Measurements from ENCODE around the gene MRPL16.

DNA sequence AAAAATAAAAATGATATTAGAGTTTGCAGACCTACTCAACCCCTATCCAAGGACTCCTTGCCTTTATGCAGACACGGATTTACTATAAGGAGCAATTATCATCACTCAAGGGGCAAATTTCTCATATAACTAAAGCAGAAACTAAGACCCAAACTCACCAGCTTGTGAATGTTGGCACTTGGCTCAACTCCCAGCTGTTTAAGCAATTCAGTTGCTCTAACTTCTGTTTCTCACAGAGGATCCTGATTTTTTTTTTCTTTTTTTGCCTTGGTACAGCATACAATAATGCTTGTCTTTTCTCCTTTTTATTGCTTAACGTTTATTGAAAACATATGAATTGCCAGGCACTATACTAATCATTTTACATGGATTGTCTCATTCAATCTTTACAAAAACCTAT lies 44.3 kb upstream of the MRPL16 start:
- TF ChIP-seq, protein P1, sequence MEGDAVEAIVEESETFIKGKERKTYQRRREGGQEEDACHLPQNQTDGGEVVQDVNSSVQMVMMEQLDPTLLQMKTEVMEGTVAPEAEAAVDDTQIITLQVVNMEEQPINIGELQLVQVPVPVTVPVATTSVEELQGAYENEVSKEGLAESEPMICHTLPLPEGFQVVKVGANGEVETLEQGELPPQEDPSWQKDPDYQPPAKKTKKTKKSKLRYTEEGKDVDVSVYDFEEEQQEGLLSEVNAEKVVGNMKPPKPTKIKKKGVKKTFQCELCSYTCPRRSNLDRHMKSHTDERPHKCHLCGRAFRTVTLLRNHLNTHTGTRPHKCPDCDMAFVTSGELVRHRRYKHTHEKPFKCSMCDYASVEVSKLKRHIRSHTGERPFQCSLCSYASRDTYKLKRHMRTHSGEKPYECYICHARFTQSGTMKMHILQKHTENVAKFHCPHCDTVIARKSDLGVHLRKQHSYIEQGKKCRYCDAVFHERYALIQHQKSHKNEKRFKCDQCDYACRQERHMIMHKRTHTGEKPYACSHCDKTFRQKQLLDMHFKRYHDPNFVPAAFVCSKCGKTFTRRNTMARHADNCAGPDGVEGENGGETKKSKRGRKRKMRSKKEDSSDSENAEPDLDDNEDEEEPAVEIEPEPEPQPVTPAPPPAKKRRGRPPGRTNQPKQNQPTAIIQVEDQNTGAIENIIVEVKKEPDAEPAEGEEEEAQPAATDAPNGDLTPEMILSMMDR (IDR thresholded peaks at IDR 0.05), result no peak
- no peak for TF ChIP-seq POLR2A (IDR thresholded peaks at IDR 0.05)
